Loucy (cell line): ENCODE measurements around the gene JPH3.

Experiments used
- CTCF ChIP-seq: fragments of 200-600 bp; sonication (generic); conservative IDR thresholded peaks from 2 replicates; pipeline ENCODE4 v1.5.1; 2014; ENCODE audit warnings: mild to moderate bottlenecking, antibody characterized with exemption, low read length
- EZH2phosphoT487 ChIP-seq: fragments of 200-600 bp; IDR thresholded peaks from 2 replicates; pipeline ENCODE4 v1.6.1; 2018; ENCODE audit warnings: antibody characterized with exemption, mild to moderate bottlenecking, moderate library complexity, borderline replicate concordance

- TF ChIP-seq CTCF: no peak
- TF ChIP-seq EZH2phosphoT487: no peak
Measured at GRCh38 chr16:87715231-87715630, 112.9 kb downstream of the JPH3 start.
